Cardiac muscle cell (in vitro differentiated cells and primary cell): Measurements from ENCODE around the gene NRBP1. TPM values are rescaled to one million over a fixed set of nuclear protein-coding genes. Genes with fewer than 3 reads are reported as not detected.

Experiments used
- DNase-seq, 2 donors: peaks; one replicate each; pipeline versions ENCODE4 v3.0.0 to v3.0.0-alpha.2; 2010 to 2017; ENCODE audit warnings: low read depth in 1 of 2, low spot score in 1 of 2
- H3K27ac ChIP-seq: fragments of 200-600 bp; sonication (generic); 2 replicates; pipeline ENCODE4 v1.5.1; 2016
- H3K27me3 ChIP-seq: fragments of 200-600 bp; sonication (generic); 2 replicates; pipeline ENCODE4 v1.6.0; 2016; ENCODE audit warnings: control low read depth
- H3K36me3 ChIP-seq: fragments of 200-600 bp; sonication (generic); 2 replicates; pipeline ENCODE4 v1.5.1; 2016; ENCODE audit warnings: control low read depth
- H3K4me1 ChIP-seq: fragments of 200-600 bp; sonication (generic); 2 replicates; pipeline ENCODE4 v1.8.1; 2017; ENCODE audit warnings: low read depth, mild to moderate bottlenecking, mixed run types
- H3K4me3 ChIP-seq: fragments of 200-600 bp; sonication (generic); 2 replicates; pipeline ENCODE4 v1.5.1; 2016; ENCODE audit warnings: mild to moderate bottlenecking
- H3K9me3 ChIP-seq: fragments of 200-600 bp; sonication (generic); 2 replicates; pipeline ENCODE4 v1.5.1; 2017; ENCODE audit warnings: low read depth, mild to moderate bottlenecking, control low read depth
- polyA plus RNA-seq: library from polyadenylated mRNA; unstranded; fragments of >200 nt; fragmentation: Nextera tagmentation; extraction: Ambion mirVana; gene quantifications from 2 replicates; pipeline ENCODE4 v1.2.1, GENCODE V29; 2016
- total RNA-seq: library from RNA; depleted of rRNA; stranded (reverse); fragments of >200 nt; gene quantifications from 2 replicates; pipeline ENCODE4 v1.2.3, GENCODE V29; 2016
- TF ChIP-seq, protein P1 (sequence below): IDR thresholded peaks from 2 replicates; pipeline ENCODE4 v1.5.1; 2012; ENCODE audit warnings: low read depth, mild to moderate bottlenecking, low read length

Gene NRBP1
- total and polyA plus RNA-seq, 2 experiments from 2014 or later: 82.1 to 185 TPM

GRCh38 chr2:27431395-27431794 is 3.0 kb downstream of the NRBP1 start:
- Histone ChIP-seq H3K27ac (no peak overlapping the region), H3K4me1 (peaks cover 12% of the 10 kb centered on the region), H3K9me3 (no peaks in the 10 kb centered on the region), H3K36me3 (peaks cover 32% of the 10 kb centered on the region), H3K4me3 (no peak overlapping the region), H3K27me3 (no peaks in the 10 kb centered on the region)
- no peak for DNase-seq
- TF ChIP-seq, protein P1, sequence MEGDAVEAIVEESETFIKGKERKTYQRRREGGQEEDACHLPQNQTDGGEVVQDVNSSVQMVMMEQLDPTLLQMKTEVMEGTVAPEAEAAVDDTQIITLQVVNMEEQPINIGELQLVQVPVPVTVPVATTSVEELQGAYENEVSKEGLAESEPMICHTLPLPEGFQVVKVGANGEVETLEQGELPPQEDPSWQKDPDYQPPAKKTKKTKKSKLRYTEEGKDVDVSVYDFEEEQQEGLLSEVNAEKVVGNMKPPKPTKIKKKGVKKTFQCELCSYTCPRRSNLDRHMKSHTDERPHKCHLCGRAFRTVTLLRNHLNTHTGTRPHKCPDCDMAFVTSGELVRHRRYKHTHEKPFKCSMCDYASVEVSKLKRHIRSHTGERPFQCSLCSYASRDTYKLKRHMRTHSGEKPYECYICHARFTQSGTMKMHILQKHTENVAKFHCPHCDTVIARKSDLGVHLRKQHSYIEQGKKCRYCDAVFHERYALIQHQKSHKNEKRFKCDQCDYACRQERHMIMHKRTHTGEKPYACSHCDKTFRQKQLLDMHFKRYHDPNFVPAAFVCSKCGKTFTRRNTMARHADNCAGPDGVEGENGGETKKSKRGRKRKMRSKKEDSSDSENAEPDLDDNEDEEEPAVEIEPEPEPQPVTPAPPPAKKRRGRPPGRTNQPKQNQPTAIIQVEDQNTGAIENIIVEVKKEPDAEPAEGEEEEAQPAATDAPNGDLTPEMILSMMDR: no peak

- TF ChIP-seq, protein P1: no peak
- peaks cover under 1% of the 10 kb centered on the region for H3K4me1 ChIP-seq
- no peak overlapping the region for H3K4me3 ChIP-seq
- H3K27ac ChIP-seq: no peak overlapping the region
- H3K9me3 ChIP-seq: no peaks in the 10 kb centered on the region
- H3K27me3 ChIP-seq: no peaks in the 10 kb centered on the region
- DNase-seq: no peak
- H3K36me3 ChIP-seq: peaks cover 59% of the 10 kb centered on the region
These were observed 7.2 kb downstream of the NRBP1 start for GRCh38 chr2:27435628-27436027.

DNA sequence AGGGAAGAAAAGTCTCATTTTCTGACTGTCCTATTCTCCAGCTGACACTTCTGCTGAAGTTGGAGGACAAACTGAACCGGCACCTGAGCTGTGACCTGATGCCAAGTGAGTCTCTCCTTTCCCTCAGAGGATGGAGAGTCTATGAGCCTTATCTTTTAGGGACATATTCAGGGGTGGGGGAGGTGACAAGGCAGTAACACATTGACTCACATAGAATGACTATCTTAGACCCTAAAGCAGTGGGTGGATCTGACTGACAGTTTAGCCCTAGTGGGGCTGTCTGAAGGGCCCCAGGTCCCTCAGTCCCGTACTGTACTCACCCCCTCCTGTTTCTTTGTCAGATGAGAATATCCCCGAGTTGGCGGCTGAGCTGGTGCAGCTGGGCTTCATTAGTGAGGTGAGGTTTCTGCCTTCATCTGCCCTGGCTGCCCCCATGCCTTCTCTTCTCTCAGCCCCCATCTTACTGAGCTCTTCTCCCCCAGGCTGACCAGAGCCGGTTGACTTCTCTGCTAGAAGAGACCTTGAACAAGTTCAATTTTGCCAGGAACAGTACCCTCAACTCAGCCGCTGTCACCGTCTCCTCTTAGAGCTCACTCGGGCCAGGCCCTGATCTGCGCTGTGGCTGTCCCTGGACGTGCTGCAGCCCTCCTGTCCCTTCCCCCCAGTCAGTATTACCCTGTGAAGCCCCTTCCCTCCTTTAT is 12.9 kb downstream of the NRBP1 start:
- DNase-seq: no peak
- peaks cover 39% of the 10 kb centered on the region for H3K36me3 ChIP-seq
- H3K4me3 ChIP-seq: no peak overlapping the region

GRCh38 chr2:27441958-27442919 is 13.8 kb downstream of the NRBP1 start, which contains the start of gene KRTCAP3:
Gene KRTCAP3 (plus strand): TSS chr2:27442381. CDS start chr2:27442413, 32 bp downstream.
- Histone ChIP-seq H3K36me3 (peaks cover 33% of the 10 kb centered on the region), H3K4me3 (peak within 1 kb of the TSS; percentile 9), H3K27me3 (no peaks in the 10 kb centered on the region), H3K27ac (no peak within 1 kb of the TSS), H3K9me3 (no peaks in the 10 kb centered on the region), H3K4me1 (no peaks in the 10 kb centered on the region)
- DNase-seq: peak in 1 of 2 donors; percentile 66
- TF ChIP-seq, protein P1: no peak

More for the DNA sequence above, 12.9 kb downstream of the NRBP1 start:
- TF ChIP-seq, protein P1: no peak
- no peak overlapping the region for H3K27ac ChIP-seq
- H3K27me3 ChIP-seq: no peaks in the 10 kb centered on the region
- H3K9me3 ChIP-seq: no peaks in the 10 kb centered on the region
- H3K4me1 ChIP-seq: no peaks in the 10 kb centered on the region

- no peak overlapping the region for H3K27ac ChIP-seq
- DNase-seq: no peak
- H3K9me3 ChIP-seq: no peaks in the 10 kb centered on the region
- no peaks in the 10 kb centered on the region for H3K27me3 ChIP-seq
- H3K4me3 ChIP-seq: no peak overlapping the region
- H3K4me1 ChIP-seq: no peaks in the 10 kb centered on the region
- TF ChIP-seq, protein P1: no peak
- peaks cover 33% of the 10 kb centered on the region for H3K36me3 ChIP-seq
These were observed 14.5 kb downstream of the NRBP1 start for GRCh38 chr2:27442920-27443282.
